Panc1 (cell line): Measurements from ENCODE around the gene GZMM. TPM values are rescaled to one million over a fixed set of nuclear protein-coding genes. Genes with fewer than 3 reads are reported as not detected.

ENCODE experiments used
- ATAC-seq: fragments of 200-7000 bp; cut with Tn5 transposase; 2 replicates; pipeline ENCODE4 v1.9.1; 2020; ENCODE audit warnings: mild to moderate bottlenecking, moderate library complexity
- BruUV-seq: library from RNA; stranded (reverse); fragments of 400-500 nt; replicated peaks from 2 replicates; lab custom pipeline; 2021; lab: Mats Ljungman, UMichigan
- CTCF ChIA-PET: fragments of 300-600 bp; sonication (Branson Sonifier 250); formaldehyde crosslinking; loops from one replicate; lab custom pipeline; 2022; ENCODE audit warnings: antibody characterized with exemption; lab: Charles Lee
- POLR2A ChIA-PET: fragments of 300-600 bp; sonication (Branson Sonifier 250); formaldehyde crosslinking; loops from one replicate; lab custom pipeline; 2022; ENCODE audit warnings: antibody characterized with exemption; lab: Charles Lee
- DNase-seq: peaks from one replicate; pipeline ENCODE4 v3.0.0-alpha.2; 2010; ENCODE audit warnings: low read depth, low spot score
- H3K27ac ChIP-seq: 2 replicates; pipeline ENCODE4 v1.5.1; 2011; ENCODE audit warnings: mild to moderate bottlenecking, low read length, inconsistent platforms
- H3K27me3 ChIP-seq: fragments of 200-500 bp; sonication (Bioruptor generic); 2 replicates; pipeline ENCODE4 v1.6.0; 2014; ENCODE audit warnings: low read length, inconsistent platforms; ENCODE audit not compliant: control insufficient read depth, insufficient read depth
- H3K36me3 ChIP-seq: fragments of 200-500 bp; sonication (Bioruptor generic); 2 replicates; pipeline ENCODE4 v1.5.1; 2014; ENCODE audit warnings: inconsistent platforms, mild to moderate bottlenecking, low read length, moderate library complexity; ENCODE audit not compliant: control insufficient read depth, insufficient read depth
- H3K4me1 ChIP-seq: 2 replicates; pipeline ENCODE4 v1.5.1; 2011; ENCODE audit warnings: inconsistent platforms, mild to moderate bottlenecking, low read length, moderate library complexity; ENCODE audit not compliant: control insufficient read depth, insufficient read depth
- H3K4me3 ChIP-seq, 2 experiments: 2 replicates each; pipeline ENCODE4 v1.5.1; 2011 to 2012; ENCODE audit warnings: low read depth in 2 of 2, low read length in 2 of 2, mild to moderate bottlenecking in 2 of 2, inconsistent platforms in 1 of 2, moderate library complexity in 1 of 2
- H3K9me3 ChIP-seq: fragments of 200-500 bp; sonication (Bioruptor generic); 2 replicates; pipeline ENCODE4 v1.5.1; 2014; ENCODE audit warnings: low read depth, mild to moderate bottlenecking, inconsistent platforms, low read length, moderate library complexity; ENCODE audit not compliant: control insufficient read depth, insufficient read depth
- POLR2AphosphoS5 ChIP-seq: IDR thresholded peaks from 2 replicates; pipeline ENCODE4 v1.6.1; 2012; ENCODE audit warnings: mild to moderate bottlenecking, low read depth, low read length, moderate library complexity
- REST ChIP-seq, 2 experiments: IDR thresholded peaks; 2 replicates each; pipeline ENCODE4 v1.6.1; 2011 to 2012; ENCODE audit warnings: low read depth in 2 of 2, control low read depth in 1 of 2, low read length in 1 of 2, mild to moderate bottlenecking in 1 of 2, moderate library complexity in 1 of 2; ENCODE audit not compliant: insufficient read depth in 1 of 2
- SIN3A ChIP-seq: IDR thresholded peaks from 2 replicates; pipeline ENCODE4 v1.6.1; 2012; ENCODE audit warnings: low read depth, mild to moderate bottlenecking, low read length, moderate library complexity, borderline replicate concordance; ENCODE audit not compliant: insufficient read depth
- TCF7L2 ChIP-seq: IDR thresholded peaks from 2 replicates; pipeline ENCODE4 v1.6.1; 2011; ENCODE audit warnings: mild to moderate bottlenecking, low read depth, low read length, inconsistent platforms
- in situ Hi-C: cut with HindIII; loops from 2 replicates; pipeline ENCODE4 v1.10.0; 2016; ENCODE audit warnings: low sequenced_read_pairs, low pct_unique_long_range_greater_than_20kb
- intact Hi-C: fragments of 100-400 bp; cut with micrococcal nuclease; formaldehyde crosslinking; loops from one replicate; pipeline ENCODE4 v1.10.0; 2022; ENCODE audit not compliant: unreplicated experiment
- total RNA-seq: library from RNA; stranded (reverse); gene quantifications from one replicate; pipeline ENCODE4 v1.2.1, GENCODE V29; 2021; ENCODE audit not compliant: unreplicated experiment
- TF ChIP-seq, protein P1 (sequence below): fragments of 450-650 bp; IDR thresholded peaks from 2 replicates; pipeline ENCODE4 v1.5.1; 2017; ENCODE audit warnings: mild to moderate bottlenecking

GZMM gene
- total RNA-seq, 1 experiment from 2014 or later, result 0.69 TPM

DNA sequence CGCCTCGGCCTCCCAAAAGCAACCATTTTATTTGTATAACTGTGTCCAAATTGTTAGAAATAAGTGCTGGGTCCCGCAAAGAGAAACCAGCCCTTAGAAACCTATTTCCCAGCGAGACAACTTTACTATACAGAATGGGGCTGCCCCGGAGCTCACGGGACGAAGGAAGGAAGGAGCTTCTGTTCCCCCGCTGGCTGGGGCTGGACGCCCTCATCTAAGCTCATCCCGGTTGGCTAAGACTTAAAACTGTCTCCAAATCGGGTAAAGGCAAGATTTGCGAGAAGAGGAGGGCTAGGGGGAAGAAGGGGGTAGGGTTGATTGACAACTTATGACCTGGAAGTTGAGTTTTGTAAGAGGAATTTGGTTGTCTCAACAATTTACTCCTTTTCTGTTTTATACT lies 16.3 kb downstream of the GZMM start:
- intact Hi-C loops (no loop called here), in situ Hi-C loops (no loop called here)
- no TSS peak for BruUV-seq
- no peaks in the 10 kb centered on the region for H3K9me3 ChIP-seq
- no peak for DNase-seq
- no peak for ATAC-seq
- no peaks in the 10 kb centered on the region for H3K36me3 ChIP-seq
- CTCF ChIA-PET, result no interaction called here
- no peak for TF ChIP-seq POLR2AphosphoS5
- TF ChIP-seq TCF7L2, result no peak
- TF ChIP-seq, protein P1, sequence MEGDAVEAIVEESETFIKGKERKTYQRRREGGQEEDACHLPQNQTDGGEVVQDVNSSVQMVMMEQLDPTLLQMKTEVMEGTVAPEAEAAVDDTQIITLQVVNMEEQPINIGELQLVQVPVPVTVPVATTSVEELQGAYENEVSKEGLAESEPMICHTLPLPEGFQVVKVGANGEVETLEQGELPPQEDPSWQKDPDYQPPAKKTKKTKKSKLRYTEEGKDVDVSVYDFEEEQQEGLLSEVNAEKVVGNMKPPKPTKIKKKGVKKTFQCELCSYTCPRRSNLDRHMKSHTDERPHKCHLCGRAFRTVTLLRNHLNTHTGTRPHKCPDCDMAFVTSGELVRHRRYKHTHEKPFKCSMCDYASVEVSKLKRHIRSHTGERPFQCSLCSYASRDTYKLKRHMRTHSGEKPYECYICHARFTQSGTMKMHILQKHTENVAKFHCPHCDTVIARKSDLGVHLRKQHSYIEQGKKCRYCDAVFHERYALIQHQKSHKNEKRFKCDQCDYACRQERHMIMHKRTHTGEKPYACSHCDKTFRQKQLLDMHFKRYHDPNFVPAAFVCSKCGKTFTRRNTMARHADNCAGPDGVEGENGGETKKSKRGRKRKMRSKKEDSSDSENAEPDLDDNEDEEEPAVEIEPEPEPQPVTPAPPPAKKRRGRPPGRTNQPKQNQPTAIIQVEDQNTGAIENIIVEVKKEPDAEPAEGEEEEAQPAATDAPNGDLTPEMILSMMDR, result no peak
- no peak for TF ChIP-seq REST (IDR thresholded peaks at IDR 0.05; ENCODE audit: insufficient read depth in 1 of 2, low read depth in 2 of 2, low read length in 1 of 2)
- TF ChIP-seq SIN3A, result no peak
- H3K27me3 ChIP-seq, result no peaks in the 10 kb centered on the region
- H3K4me1 ChIP-seq, result peaks cover 3% of the 10 kb centered on the region; the same call in 1 of the 2 replicates
- H3K27ac ChIP-seq, result no peak overlapping the region
- POLR2A ChIA-PET, result no interaction called here
- no peak overlapping the region for H3K4me3 ChIP-seq

GRCh38 chr19:566403-566802 lies 22.6 kb downstream of the GZMM start:
- POLR2A ChIA-PET, result no interaction called here
- Histone ChIP-seq H3K9me3 (no peaks in the 10 kb centered on the region), H3K27ac (no peak overlapping the region), H3K36me3 (no peaks in the 10 kb centered on the region; the same call in 1 of the 2 replicates), H3K4me3 (no peak overlapping the region), H3K4me1 (peaks cover 9% of the 10 kb centered on the region), H3K27me3 (no peaks in the 10 kb centered on the region)
- ATAC-seq, result no peak
- in situ Hi-C loops (no loop called here), intact Hi-C loops (no loop called here)
- CTCF ChIA-PET, result no interaction called here
- no peak for TF ChIP-seq SIN3A
- TF ChIP-seq TCF7L2, result no peak
- TF ChIP-seq, protein P1, result no peak
- TSS peak; percentile 55 for BruUV-seq
- no peak for DNase-seq
